Iris pigment epithelial cell (primary cell): Measurements from ENCODE around the gene AP2S1.
"Not testable (repeated sequence)": the region's sequence is repeated elsewhere in the genome, so short reads cannot be mapped to it uniquely, and the experiment has no call there.

Experiments used
- DNase-seq: peaks from one replicate; pipeline ENCODE4 v3.0.0-alpha.2; 2011; ENCODE audit warnings: low read depth

Gene AP2S1

DNA sequence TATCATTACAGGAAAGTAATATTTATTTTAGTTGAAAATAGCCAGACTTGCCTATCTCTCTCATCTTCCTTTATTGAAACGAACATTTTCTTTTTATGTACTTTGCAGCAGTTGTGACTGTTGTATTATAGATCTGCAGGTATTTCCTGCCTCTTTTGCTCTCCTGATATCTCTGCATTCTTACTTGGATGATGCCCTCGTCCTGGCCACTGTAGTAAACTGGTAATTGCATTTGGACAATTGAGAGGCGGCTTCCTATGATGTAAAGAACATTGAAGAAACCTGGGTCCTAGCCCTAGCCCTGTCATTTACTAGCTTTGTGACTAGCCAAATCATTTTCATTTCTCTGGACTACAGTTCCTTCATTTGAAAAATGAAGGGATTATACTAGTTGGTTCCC lies 16.5 kb upstream of the AP2S1 start:
- no peak for DNase-seq

- no peak for DNase-seq
These were observed 15.9 kb upstream of the AP2S1 start for GRCh38 chr19:46866407-46867136.

- peak; percentile 74 for DNase-seq
These were observed 13.4 kb upstream of the AP2S1 start for GRCh38 chr19:46863818-46864629.

GRCh38 chr19:46862974-46863632 lies 12.5 kb upstream of the AP2S1 start:
- DNase-seq = no peak

DNA sequence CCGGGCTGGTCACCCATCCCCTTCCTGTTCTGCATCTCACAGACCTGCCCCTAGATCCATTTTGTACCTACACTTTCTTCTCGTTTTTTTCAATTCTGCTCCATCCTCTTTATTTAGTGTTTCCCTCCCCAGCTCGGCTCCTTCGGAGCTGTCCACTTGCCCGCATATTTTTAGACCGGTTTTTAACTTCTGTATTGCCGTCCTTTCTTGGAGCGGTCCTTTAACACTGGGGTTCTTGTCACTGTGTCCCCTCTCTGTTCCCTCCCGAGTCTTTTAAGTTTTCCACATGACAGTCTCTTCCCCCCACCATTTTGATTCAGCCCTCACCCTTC lies 11.8 kb upstream of the AP2S1 start:
- DNase-seq = peak; percentile 31

DNA sequence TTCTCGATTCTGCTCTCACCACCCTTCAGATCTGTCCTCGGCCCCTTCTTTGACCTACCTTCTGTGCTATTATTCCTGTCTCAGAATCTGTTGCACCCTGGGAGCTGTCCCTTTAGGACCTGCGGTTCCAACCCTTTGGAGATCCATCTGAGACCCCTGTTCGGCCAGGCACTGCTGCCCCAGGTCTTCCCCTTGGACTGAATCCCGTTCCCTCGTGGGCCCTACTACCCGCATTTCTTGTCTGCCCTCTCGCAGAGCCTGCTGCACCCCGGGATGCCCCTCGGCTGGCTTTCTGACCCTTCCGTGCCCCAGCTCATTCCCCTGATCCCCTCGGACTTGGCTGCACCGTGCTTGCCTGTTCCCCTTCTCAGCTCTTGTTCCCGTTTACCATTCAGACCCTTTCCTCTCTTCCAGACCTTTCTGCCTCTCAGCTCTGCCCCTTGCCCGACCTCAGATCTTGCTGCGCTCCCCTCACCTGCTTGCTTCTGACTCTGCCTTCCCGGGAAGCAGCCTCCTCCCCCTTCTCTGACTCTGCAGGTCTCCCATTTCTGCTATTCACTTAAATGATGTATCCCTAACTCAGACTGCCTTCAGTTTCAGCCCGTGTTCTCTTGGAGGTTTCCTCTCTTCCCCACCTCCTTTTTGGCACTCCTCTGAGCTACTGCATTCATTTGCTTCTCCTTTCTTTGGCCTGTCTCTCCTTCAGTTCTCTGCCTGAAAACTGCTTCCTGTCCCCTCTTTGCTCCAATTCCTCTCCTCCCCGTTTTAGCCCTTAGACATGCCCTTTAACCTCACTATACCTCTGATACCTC lies 11.3 kb upstream of the AP2S1 start:
- DNase-seq = peak; percentile 32

DNA sequence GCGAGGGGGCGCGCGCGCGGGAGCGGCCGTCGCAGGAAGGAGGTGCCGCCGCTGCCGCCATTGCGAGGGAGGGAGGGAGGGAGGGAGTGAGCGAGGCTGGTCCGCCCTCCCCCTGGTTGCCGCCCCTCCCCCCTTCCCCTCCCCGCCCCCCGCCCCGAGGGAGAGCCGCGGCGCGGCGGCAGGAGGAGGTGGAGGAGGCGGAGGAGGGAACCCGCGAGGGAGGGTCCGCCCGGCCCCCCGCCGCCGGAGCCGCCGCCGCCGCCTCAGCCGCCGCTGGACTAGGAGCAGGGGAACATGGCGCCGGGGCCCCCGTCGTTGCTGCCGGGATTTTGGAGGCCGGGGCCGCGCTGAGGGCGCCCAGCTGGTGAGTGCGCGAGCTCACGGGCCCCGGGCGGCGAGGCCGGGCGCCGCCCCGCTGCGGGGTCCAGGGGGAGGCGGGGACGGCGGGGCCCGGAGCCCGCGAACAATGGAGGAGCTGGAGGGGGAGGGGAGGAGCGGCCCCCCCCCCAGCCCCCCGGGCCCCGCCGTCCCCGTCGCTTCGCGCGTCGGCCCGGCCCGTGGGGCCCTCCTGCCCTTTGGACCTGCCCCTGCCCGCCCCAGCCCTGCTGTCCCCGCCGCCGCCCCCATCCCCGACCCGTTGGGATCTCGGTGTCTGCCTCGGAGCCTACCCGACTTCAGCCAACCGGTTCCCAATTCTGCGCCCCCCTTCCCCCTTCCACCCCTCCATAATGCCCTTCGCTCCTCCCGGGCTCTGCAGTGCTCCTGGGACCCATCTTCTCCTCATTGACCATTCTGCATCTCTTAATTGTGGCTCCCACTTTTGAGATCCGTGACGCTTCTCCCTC lies 10.4 kb upstream of the AP2S1 start, which contains the start of gene ARHGAP35:
TSS of gene ARHGAP35 (plus strand) at position 152 of the 845 bp plus-strand sequence. CDS start 57,679 bp downstream, outside the sequence.
- no peak for DNase-seq

- peak; percentile 99 for DNase-seq
These were observed 9.6 kb upstream of the AP2S1 start for GRCh38 chr19:46860125-46860845.

DNA sequence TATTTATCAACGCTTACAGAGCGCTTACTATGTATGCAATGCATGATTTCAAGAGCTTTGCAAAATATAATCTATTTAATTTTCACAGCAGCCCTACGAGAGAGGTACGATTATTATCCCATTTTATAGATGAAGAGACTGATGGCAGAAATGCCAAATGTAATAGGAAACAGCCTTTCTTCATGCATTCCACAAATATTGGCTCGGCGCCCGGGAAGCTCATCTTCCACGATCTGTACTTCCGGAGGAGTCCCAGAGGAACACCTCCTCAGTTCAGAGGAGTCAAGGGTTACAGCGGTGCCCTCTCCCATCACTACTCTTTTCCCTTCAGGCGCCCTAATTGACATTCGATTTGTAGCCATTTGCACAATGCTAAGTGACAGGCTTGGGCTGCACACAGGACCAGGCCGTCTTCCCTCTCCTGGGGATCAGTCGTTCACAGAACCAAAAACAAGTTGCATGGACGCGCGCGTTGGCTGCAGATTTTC lies 9.0 kb upstream of the AP2S1 start:
- DNase-seq = peak; percentile 76

- peak; percentile 98 for DNase-seq
These were observed 5.7 kb upstream of the AP2S1 start for GRCh38 chr19:46856062-46857022.

GRCh38 chr19:46854698-46855097 lies 4.1 kb upstream of the AP2S1 start:
- DNase-seq = not testable (repeated sequence)

DNA sequence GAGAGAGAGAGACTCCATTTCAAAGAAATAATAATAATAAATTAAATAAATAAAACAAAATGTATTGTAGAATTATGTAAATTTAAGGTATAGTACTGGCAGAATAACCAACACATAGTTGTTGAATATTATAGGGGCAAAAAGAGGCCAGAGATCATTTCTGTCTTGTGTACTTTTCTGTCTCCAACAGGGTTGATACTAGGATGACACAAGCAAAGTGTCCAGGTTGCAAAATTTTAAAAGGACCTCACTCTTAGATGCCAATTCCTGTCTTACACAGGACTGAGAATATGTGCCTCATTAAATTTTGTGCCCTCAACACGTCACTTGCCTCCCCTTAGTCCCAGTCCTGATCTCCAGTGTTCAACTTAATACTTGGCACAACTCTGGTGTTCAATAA lies 2.2 kb upstream of the AP2S1 start:
- DNase-seq = no peak

- DNase-seq = no peak
These were observed 1.0 kb downstream of the AP2S1 start for GRCh38 chr19:46849610-46850009.

DNA sequence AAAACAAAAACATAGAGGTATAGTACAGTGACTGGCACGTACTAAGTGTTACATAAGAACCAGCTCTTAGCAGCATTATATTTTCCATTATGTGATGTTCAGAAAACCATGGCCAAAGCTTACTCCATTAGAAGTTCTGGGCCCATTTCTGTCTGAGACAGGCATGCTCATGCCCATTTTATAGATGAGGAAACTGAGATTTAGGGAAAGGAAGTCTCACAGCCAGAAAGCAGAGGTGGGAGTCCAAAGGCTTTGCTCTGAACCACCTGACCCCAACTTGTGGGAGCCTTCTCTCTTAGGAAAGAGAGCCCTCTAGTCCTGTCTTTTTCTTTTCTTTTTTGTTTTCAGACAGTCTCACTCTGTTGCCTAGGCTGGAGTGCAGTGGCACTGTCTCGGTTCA lies 2.3 kb downstream of the AP2S1 start:
- no peak for DNase-seq

- no peak for DNase-seq
These were observed 3.1 kb downstream of the AP2S1 start for GRCh38 chr19:46847528-46847927.

DNA sequence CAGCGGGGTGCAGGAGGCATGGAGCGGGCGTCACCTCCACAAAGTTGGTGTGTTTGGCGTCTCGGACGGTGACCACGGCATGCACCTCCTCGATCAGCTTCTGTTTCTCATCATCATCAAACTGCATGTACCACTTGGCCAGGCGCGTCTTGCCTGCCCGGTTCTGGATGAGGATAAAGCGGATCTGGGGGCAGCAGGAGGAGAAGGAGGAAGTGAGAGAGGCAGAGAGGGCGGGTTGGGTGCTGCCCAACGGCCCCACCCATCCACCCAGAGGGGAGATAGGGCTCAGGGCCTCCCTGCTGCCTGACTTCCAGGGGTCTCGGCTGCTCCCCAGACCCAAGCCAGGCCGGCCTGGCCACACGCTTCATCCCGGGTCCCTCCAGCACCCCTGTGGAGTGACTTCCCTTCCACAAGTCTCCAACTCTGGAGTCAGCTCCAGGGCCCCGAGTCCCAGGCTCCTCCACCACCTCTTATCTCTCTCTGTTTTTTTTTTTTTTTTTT lies 4.6 kb downstream of the AP2S1 start:
- DNase-seq = no peak

GRCh38 chr19:46844067-46844489 lies 6.6 kb downstream of the AP2S1 start:
- peak; percentile 83 for DNase-seq

GRCh38 chr19:46842791-46843190 lies 7.9 kb downstream of the AP2S1 start:
- no peak for DNase-seq
